ENCODE results near the gene CAMK2D.

GRCh38 chr4:113447061-113447460, 314.5 kb downstream of the CAMK2D start:
- TF ChIP-seq SIN3A (IDR thresholded peaks at IDR 0.05; ENCODE audit: borderline replicate concordance, insufficient read depth, low read depth, low read length) (no peak), POLR2AphosphoS5 (IDR thresholded peaks at IDR 0.05; ENCODE audit: low read depth, low read length) (no peak), CTCF (IDR thresholded peaks at IDR 0.05) (no peak)
